Measurements from ENCODE around the gene PRDM7.
"Not testable (repeated sequence)": the region's sequence is repeated elsewhere in the genome, so short reads cannot be mapped to it uniquely, and the experiment has no call there.

PRDM7 gene

GRCh38 chr16:90070440-90070839, 6.7 kb downstream of the PRDM7 start:
- FAIRE-seq = no peak

- no peak for FAIRE-seq
Measured at GRCh38 chr16:90061437-90061836, 15.7 kb downstream of the PRDM7 start.

- FAIRE-seq = no peak
Measured at GRCh38 chr16:90057738-90058173, 19.4 kb downstream of the PRDM7 start.

GRCh38 chr16:90056521-90056920, 20.6 kb downstream of the PRDM7 start:
- FAIRE-seq = not testable (repeated sequence)

GRCh38 chr16:90055371-90055770, 21.8 kb downstream of the PRDM7 start:
- FAIRE-seq = no peak

GRCh38 chr16:90054554-90054953, 22.6 kb downstream of the PRDM7 start:
- no peak for FAIRE-seq

GRCh38 chr16:90053902-90054500, 23.1 kb downstream of the PRDM7 start:
- FAIRE-seq = no peak

- no peak for FAIRE-seq
Measured at GRCh38 chr16:90050969-90051368, 26.2 kb downstream of the PRDM7 start.

- no peak for FAIRE-seq
Measured at GRCh38 chr16:90048737-90049330, 28.3 kb downstream of the PRDM7 start.

GRCh38 chr16:90048347-90048722, 28.8 kb downstream of the PRDM7 start:
- no peak for FAIRE-seq

- no peak for FAIRE-seq
Measured at GRCh38 chr16:90047714-90048346, 29.3 kb downstream of the PRDM7 start.

GRCh38 chr16:90046971-90047713, 30.0 kb downstream of the PRDM7 start:
- no peak for FAIRE-seq

GRCh38 chr16:90046122-90046970, 30.8 kb downstream of the PRDM7 start:
- FAIRE-seq = no peak

GRCh38 chr16:90044111-90044551, 33.0 kb downstream of the PRDM7 start:
- FAIRE-seq = no peak

GRCh38 chr16:90043526-90043925, 33.6 kb downstream of the PRDM7 start:
- no peak for FAIRE-seq

- no peak for FAIRE-seq
Measured at GRCh38 chr16:90042946-90043514, 34.1 kb downstream of the PRDM7 start.

GRCh38 chr16:90041896-90042473, 35.1 kb downstream of the PRDM7 start:
- no peak for FAIRE-seq

- FAIRE-seq = no peak
Measured at GRCh38 chr16:90040152-90041023, 36.7 kb downstream of the PRDM7 start.

- no peak for FAIRE-seq
Measured at GRCh38 chr16:90037276-90037675, 39.9 kb downstream of the PRDM7 start.

- FAIRE-seq = no peak
Measured at GRCh38 chr16:90035902-90036301, 41.2 kb downstream of the PRDM7 start.

- no peak for FAIRE-seq
Measured at GRCh38 chr16:90034504-90034903, 42.6 kb downstream of the PRDM7 start.
